GM19324 (cell line): ENCODE data around the gene TCP11X1.
"Not testable (repeated sequence)": the region's sequence is repeated elsewhere in the genome, so short reads cannot be mapped to it uniquely, and the experiment has no call there.

ENCODE experiments used
- ATAC-seq: cut with Tn5 transposase; IDR thresholded peaks from one replicate; pipeline ENCODE4 v1.9.1; 2021; ENCODE audit warnings: mild to moderate bottlenecking, moderate library complexity; ENCODE audit not compliant: unreplicated experiment, low FRiP score

TCP11X1 gene

GRCh38 chrX:102214986-102215385, at the start of gene TCP11X1:
Gene TCP11X1, plus strand, starts transcription at chrX:102215301.
- ATAC-seq, result not testable (repeated sequence)

GRCh38 chrX:102185967-102186720, 29.0 kb upstream of the TCP11X1 start:
- ATAC-seq, result no peak

- not testable (repeated sequence) for ATAC-seq
Measured at GRCh38 chrX:102207940-102208339, 7.2 kb upstream of the TCP11X1 start.

DNA sequence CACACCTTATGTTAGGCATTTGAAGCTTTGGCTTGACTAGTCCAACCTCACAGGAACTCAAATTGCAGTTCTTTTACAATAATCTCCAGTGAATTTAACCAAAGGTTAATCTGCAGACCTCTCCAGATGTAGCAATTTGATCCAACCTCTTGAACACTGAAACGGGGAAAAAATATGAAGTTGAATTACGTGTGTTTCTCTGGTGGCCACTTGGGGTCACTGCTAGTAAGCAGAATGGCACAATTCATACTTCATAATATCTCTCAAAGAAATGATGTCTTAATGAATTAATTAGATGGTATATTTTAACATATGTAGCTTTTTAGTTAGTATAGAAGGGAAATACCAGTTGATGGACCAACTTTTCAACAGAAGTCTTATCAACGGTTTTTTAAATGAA, 1.4 kb downstream of the TCP11X1 start:
- not testable (repeated sequence) for ATAC-seq

DNA sequence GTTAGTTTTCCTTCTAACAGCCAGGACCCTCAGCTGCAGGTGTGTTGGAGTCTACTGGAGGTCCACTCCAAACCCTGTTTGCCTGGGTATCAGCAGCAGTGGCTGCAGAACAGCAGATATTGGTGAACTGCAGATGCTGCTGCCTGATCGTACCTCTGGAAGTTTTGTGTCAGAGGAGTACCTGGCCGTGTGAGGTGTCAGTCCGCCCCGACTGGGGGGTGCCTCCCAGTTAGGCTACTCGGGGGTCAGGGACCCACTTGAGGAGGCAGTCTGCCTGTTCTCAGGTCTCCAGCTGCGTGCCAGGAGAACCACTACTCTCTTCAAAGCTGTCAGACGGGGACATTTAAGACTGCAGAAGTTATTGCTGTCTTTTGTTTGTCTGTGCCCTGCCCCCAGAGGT, 20.6 kb downstream of the TCP11X1 start:
- not testable (repeated sequence) for ATAC-seq

- ATAC-seq, result not testable (repeated sequence)
Measured at GRCh38 chrX:102240265-102240664, 25.2 kb downstream of the TCP11X1 start.

DNA sequence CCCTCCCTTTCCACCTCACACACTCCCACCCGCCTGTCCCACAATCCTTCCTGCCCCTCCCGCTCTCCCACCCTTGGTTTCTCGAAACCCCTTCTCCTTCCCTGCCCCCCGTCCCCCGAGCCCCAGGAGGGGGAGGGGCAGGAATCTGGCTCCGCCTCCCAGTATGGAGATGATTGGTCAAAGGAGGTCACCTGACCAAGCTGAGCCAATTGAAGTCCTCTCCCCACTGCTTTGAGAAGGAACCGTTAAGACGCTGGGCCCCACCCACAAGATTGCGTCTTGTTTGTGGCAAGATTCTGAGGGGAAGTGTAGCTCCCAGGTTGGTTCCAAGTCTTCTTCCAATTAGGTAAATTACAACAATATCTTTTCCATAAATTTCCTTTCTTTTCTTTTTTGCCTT, 31.8 kb downstream of the TCP11X1 start, which contains the start of gene NXF2:
NXF2 (plus strand) TSS at position 275 of the 400 bp plus-strand sequence. CDS start 59,912 bp downstream, outside the sequence.
- ATAC-seq, result not testable (repeated sequence)

DNA sequence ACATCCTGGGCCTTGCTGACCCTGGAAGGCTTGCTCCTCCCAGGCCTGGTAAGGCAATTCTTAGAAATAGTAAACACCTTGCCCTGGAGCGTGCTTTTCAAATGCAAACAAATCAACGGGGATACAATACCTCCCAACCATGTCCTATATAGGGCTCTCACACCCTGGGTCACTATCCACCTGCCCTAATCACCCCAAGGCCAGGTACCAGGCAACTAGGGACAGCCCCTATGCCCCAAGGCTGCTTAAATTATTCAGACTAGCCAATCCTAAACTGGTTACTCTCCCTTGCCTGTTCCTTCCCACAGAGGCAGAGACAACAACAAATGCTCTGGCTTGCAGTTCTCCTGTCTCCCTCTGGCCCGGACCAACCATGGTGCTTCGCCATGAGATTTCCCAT, 57.1 kb downstream of the TCP11X1 start:
- not testable (repeated sequence) for ATAC-seq
